HG02943 (cell line): ENCODE results near the gene ZNF8.
"Not testable (repeated sequence)": the region's sequence is repeated elsewhere in the genome, so short reads cannot be mapped to it uniquely, and the experiment has no call there.

Source experiments
- ATAC-seq: cut with Tn5 transposase; IDR thresholded peaks from one replicate; pipeline ENCODE4 v1.9.1; 2021; ENCODE audit warnings: mild to moderate bottlenecking, low read depth, moderate library complexity; ENCODE audit not compliant: unreplicated experiment

ZNF8 gene

DNA sequence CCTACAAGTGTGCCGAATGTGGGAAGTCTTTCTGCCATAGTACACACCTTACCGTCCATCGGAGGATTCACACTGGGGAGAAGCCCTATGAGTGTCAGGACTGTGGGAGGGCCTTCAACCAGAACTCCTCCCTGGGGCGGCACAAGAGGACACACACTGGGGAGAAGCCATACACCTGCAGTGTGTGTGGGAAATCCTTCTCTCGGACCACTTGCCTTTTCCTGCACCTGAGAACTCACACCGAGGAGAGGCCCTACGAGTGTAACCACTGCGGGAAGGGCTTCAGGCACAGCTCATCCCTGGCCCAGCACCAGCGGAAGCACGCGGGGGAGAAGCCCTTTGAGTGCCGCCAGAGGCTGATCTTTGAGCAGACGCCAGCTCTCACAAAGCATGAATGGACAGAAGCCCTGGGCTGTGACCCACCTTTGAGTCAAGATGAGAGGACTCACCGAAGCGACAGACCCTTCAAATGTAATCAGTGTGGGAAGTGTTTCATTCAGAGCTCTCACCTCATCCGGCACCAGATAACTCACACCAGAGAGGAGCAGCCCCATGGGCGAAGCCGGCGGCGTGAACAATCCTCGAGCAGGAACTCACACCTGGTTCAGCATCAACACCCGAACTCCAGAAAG lies 16.1 kb downstream of the ZNF8 start:
- ATAC-seq, result no peak

DNA sequence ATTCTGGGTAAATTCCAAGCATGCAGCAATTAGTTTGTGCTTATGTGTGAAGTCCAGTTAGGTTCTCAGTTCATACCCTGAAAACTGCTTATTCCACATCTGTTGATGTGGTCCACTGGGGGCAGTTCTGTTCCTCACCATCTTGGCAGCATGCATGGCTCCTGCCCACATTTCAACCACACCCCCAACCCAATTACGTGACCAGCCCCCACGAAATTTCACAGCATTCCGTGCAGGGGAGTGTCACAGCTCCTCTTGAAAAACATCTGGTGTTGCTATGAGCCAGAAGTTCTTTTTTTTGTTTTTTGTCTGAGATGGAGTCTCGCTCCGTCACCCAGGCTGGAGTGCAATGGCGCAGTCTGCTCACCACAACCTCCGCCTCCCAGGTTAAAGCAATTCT lies 17.3 kb downstream of the ZNF8 start:
- no peak for ATAC-seq

- ATAC-seq, result no peak
Observed at GRCh38 chr19:58300620-58301019, 21.9 kb downstream of the ZNF8 start.

- no peak for ATAC-seq
Observed at GRCh38 chr19:58304255-58304654, 25.5 kb downstream of the ZNF8 start.

DNA sequence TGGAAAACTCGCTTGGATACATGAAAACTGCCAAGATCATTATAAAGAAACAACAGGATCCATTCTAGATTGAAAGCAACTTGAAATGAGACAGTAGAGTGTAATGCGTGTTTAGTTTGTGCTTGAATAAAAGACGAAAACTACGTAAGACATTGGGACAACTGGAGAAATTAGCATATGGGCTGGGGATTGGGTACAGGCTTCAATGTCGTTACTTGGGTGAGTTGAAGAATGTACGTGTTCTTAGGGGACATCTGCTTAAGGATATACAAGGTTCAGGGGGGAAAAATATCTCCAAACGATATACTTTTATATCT lies 26.0 kb downstream of the ZNF8 start:
- ATAC-seq, result no peak

GRCh38 chr19:58305065-58305931 lies 26.5 kb downstream of the ZNF8 start, which contains the start of gene ERVK3-1:
Gene ERVK3-1, plus strand, starts transcription at chr19:58305377. Its CDS starts 6,792 bp downstream, at chr19:58312169.
- ATAC-seq, result peak; percentile 98

DNA sequence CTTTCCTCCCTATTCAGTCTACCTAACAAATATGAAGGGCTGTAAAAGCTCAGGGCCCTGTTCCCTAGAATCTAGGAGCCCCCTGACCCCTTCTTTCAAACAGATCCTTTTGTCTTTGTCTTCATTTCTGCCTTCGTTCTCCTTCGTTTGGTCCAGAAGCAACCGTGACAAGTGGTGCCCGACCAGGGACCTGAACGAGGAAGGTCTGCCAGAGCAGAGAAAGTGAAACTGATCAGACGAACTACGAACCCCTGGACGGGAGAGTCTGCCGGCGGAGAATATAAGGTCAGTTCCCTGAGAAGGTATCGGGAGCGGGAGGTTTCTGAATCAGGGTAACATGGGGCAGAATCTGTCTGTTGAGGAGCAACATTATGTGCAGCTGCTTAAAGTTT lies 27.2 kb downstream of the ZNF8 start:
- no peak for ATAC-seq

GRCh38 chr19:58307736-58308135 lies 29.0 kb downstream of the ZNF8 start:
- no peak for ATAC-seq

DNA sequence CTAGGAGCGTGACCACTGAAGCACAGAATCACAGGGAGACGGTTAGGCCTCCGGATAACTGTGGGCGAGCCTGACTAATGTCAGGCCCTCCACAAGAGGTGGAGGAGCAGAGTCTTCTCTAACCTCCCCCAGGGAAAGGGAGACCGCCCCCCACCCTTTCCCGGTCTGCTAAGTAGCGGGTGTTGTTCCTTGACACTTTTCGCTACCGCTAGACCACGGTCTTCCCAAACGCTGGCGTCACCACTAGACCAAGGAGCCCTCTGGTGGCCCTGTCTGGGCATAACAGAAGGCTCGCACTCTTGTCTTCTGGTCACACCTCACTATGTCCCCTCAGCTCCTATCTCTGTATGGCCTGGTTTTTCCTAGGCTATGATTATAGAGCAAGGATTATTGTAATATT lies 31.9 kb downstream of the ZNF8 start:
- ATAC-seq, result not testable (repeated sequence)

DNA sequence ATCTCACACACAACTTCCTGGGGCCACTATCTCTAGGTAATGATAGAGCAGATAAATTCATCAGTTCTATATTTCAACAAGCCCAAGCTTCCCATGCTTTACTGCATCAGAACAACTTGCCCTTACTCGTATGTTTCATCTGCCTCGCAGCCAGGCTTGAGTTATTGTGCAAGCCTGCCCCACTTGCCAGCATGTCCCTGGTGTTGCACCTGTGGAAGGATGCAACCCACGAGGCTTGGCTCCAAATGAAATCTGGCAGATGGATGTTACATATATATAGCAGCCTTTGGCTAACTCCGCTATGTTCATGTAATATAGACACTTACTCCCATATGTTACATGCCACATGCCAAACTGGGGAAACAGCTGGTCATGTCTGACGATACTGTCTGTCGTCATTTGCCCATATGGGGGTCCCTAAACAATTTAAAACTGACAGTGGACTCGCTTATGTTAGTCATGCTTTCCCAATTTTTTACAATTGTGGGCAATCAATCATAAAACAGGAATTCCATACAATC lies 32.6 kb downstream of the ZNF8 start:
- no peak for ATAC-seq

- no peak for ATAC-seq
Observed at GRCh38 chr19:58315580-58315979, 36.8 kb downstream of the ZNF8 start.

DNA sequence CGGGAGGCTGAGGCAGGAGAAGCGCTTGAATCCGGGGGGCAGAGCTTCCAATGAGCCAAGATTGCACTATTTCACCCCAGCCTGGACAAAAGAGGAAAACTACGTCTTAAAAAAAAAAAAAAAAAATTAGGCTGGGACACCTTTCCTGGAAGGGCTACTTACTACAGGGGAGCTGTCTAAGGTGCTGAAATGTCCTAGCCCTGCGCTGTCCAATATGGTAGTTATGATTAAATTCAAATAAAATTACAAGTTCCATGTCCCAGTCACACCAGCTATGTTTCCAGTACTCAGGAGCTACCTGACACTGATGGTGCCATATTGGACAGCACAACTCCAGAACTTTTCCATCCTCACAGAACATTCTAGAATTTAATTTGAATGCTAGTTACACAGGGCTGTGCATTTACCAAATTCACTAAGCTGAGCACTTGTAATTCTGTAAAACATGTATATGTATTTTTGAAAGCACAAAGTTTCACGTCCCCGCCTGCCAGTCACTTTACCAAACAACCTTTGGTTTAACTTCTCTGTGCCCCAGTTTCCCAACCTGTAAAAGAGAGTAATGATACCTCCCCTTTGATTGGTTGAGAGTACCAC lies 38.8 kb downstream of the ZNF8 start:
- no peak for ATAC-seq

DNA sequence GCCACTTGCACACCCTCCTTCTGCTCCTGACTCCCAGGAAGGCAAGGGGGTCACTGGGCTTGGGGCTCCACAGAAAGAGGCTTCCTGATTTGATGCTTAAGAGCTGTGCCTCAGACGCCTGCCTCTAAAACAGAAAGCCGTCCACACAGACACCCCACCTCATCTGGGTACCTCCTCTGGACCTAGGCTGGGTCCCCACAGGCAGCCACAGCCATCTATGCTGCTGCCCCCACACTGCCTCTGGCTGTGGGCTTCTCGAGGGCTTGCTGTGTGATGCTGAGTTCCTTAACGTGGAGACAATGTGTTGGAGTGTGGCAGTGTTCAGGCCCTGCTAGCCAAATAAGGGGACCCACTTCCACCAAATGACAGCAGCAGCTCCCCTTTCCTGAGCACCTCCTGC lies 39.5 kb downstream of the ZNF8 start:
- no peak for ATAC-seq

DNA sequence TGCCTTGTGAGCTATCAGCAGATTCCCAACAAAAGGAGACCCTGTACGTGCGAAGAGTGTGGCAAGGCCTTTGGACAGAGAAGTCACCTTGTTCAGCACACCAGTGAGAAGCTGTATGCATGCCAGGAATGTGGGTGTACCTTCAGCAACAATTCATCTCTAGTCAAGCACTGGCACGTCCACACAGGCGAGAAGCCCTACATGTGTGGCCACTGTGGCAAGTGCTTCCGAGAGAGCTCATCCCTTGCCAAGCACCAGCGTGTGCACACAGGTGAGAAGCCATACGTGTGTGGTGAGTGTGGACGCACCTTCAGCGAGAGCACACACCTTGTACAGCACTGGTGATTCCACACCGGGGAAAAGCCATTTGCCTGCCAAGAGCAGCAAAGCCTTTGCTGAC lies 40.5 kb downstream of the ZNF8 start:
- no peak for ATAC-seq

DNA sequence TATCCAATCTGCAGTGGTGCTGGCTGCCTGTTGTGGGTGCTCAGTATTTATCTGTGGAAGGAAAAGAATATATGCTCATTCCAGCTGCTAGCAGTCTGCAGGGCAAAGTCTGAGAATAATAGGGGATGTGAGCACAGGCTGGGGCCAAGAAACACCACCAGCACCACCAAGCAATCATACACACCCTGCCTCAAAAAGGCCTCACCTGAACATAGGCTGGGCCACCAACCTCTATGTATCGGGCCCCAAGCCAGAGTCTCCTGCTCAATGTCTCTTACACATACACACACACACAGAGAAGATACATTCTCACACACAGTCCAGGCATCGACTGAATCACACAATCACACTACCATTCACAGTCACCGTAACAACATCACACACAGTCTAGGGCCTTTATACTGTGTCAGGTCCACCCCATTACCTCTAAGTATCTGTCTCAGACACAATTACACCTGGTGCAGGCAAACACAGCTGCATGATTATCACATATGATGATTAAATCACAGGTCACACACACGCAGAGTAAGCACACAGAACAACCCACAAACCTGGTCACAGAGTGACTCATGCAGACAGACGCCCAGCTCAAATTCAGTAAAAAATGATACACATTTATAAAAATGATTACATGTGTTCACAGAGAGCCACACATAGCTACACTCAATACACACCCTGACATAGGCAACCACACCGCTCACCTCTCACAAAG lies 46.7 kb downstream of the ZNF8 start:
- no peak for ATAC-seq

- ATAC-seq, result no peak
Observed at GRCh38 chr19:58326501-58326913, 47.8 kb downstream of the ZNF8 start.

GRCh38 chr19:58326914-58327726 lies 48.4 kb downstream of the ZNF8 start, which contains the start of gene ZSCAN22:
Gene ZSCAN22, plus strand, starts transcription at chr19:58326994. Its CDS starts 7,809 bp downstream, at chr19:58334803.
- peak; percentile 87 for ATAC-seq

- no peak for ATAC-seq
Observed at GRCh38 chr19:58328999-58329398, 50.2 kb downstream of the ZNF8 start.

DNA sequence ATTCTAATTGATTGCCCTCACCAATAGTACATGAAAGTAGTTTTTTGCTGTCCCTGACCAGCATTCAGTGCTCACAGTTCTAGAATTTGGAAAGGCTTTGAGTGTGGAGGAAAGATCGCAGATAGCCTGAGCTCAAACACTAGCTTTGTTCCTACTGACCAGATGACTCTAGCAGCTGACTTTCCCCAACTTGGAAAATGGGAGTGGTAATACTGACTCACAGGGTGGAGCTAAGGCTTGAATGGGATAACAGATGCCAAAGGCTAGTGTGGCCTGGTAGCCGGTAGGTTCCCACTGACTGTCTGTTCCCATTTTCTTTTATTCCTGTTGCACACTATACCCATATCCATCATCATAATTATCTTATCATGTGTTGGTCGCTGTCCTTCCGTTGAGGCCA lies 51.7 kb downstream of the ZNF8 start:
- no peak for ATAC-seq

DNA sequence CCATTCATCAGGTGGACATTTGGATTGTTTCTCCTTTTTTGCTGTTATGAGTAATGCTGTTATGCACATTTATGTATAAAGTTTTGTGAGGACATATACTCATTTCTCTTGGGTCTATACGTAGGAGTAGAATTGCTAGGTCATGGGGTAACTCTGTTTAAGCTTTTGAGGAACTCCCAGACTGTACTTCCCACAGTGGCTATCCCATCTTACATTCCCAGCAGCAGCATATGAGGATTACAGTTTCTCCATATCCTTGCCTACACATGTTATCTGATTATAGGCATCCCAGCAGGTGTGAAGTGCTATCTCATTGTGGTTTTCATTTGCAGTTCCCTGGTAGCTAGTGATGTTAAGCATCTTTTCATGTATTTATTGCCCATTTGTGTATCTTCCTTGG lies 53.9 kb downstream of the ZNF8 start:
- no peak for ATAC-seq
